ENCODE measurements around the gene KIAA1614.

KIAA1614 gene

GRCh38 chr1:180969434-180969833 lies 56.7 kb downstream of the KIAA1614 start:
- DNase-seq (ENCODE audit: low read depth) = no peak
- no peak for TF ChIP-seq CTCF (conservative IDR thresholded peaks at IDR 0.05; ENCODE audit: low read depth, low read length)
- no peak overlapping the region for H3K4me3 ChIP-seq (ENCODE audit: low read length)

GRCh38 chr1:180970333-180971079 lies 57.8 kb downstream of the KIAA1614 start:
- no peak for DNase-seq (ENCODE audit: low read depth)
- no peak for TF ChIP-seq CTCF (conservative IDR thresholded peaks at IDR 0.05; ENCODE audit: low read depth, low read length)
- no peak overlapping the region for H3K4me3 ChIP-seq (ENCODE audit: low read length)

- no peak for TF ChIP-seq CTCF (conservative IDR thresholded peaks at IDR 0.05; ENCODE audit: low read depth, low read length)
- H3K4me3 ChIP-seq (ENCODE audit: low read length) = no peak overlapping the region
- no peak for DNase-seq (ENCODE audit: low read depth)
These were observed 58.7 kb downstream of the KIAA1614 start for GRCh38 chr1:180971273-180971997.

- TF ChIP-seq CTCF (conservative IDR thresholded peaks at IDR 0.05; ENCODE audit: low read depth, low read length) = no peak
These were observed 60.7 kb downstream of the KIAA1614 start for GRCh38 chr1:180973369-180973768.

GRCh38 chr1:180974236-180974635 lies 61.5 kb downstream of the KIAA1614 start:
- H3K4me3 ChIP-seq (ENCODE audit: low read length) = no peak overlapping the region
- TF ChIP-seq CTCF (conservative IDR thresholded peaks at IDR 0.05; ENCODE audit: low read depth, low read length) = no peak
- DNase-seq (ENCODE audit: low read depth) = peak; percentile 30

More at GRCh38 chr1:180973369-180973768, 60.7 kb downstream of the KIAA1614 start:
- H3K4me3 ChIP-seq (ENCODE audit: low read length) = no peak overlapping the region
- DNase-seq (ENCODE audit: low read depth) = no peak

GRCh38 chr1:180975551-180975950 lies 62.9 kb downstream of the KIAA1614 start:
- TF ChIP-seq CTCF (conservative IDR thresholded peaks at IDR 0.05; ENCODE audit: low read depth, low read length) = no peak
- DNase-seq (ENCODE audit: low read depth) = no peak
- H3K4me3 ChIP-seq (ENCODE audit: low read length) = no peak overlapping the region

- TF ChIP-seq CTCF (conservative IDR thresholded peaks at IDR 0.05; ENCODE audit: low read depth, low read length) = no peak
- H3K4me3 ChIP-seq (ENCODE audit: low read length) = no peak overlapping the region
- no peak for DNase-seq (ENCODE audit: low read depth)
These were observed 63.5 kb downstream of the KIAA1614 start for GRCh38 chr1:180976191-180976590.

All from retinal pigment epithelial cell (primary cell).